GDM1 (cell line): ENCODE results near the gene CELF2.
"Not testable (repeated sequence)": the region's sequence is repeated elsewhere in the genome, so short reads cannot be mapped to it uniquely, and the experiment has no call there.

Experiments
- DNase-seq: peaks from one replicate; lab custom pipeline; 2025; lab: John Stamatoyannopoulos, UW

CELF2 gene

DNA sequence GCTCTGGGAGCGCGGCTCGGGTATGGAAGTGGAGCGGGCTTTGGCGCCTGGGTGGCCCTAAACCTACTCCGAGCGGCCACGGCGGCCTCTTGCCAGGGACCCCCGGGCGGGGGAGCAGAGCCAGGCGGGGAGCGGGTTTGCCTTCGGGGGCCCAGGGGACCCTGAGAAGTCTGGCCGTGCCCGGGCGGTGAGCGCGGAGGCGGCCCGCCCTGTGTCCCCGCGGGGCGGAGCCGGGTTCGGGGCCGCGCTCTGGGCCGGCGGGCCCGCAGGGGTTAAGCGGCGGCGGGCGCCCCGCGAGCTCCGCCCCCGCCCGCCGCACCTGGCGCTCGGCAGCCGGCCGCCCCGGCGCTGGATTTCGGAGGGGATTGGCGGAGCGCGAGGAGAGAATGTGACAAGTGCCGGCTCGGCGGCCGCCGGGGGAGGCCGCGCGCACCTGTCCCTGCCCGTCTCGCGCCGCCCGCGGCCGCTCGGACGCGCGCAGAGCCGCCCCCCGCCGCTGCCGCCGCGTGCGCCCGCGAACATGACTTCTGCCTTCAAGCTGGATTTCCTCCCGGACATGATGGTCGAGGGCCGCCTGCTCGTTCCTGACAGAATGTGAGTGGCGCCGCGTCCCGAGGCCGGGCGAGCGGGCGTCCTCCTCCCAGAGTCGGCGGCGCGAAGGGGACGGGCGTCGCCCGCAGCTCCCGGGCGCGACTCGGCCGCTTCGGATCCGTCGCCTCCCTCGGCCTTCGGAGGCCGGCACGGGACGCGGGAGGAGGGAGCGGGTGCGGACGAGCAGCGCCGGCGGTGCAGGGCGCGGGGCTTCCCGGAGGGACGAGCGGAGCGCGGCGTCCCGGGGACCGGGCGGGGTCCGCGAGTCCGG lies at the start of gene CELF2:
CELF2 (plus strand) TSS at position 303 of the 862 bp plus-strand sequence; CDS start at position 521, 218 bp downstream.
- no peak for DNase-seq

DNA sequence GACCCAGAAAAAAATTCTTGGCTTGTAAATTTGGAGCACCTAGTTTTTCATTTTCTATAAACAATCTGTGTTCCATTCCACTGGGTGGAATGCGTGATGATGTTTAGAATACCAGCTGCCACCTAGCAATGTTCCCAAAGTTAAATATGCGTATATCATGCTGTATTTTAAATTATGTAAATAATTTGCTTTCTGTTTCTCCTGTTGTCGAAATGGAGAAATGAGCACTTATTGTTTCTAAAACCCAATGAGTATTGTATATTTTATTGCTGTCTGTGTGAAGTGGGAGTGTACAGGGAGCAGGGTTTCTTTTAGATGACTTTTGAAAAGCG lies 49.4 kb upstream of the CELF2 start:
- DNase-seq: no peak

DNA sequence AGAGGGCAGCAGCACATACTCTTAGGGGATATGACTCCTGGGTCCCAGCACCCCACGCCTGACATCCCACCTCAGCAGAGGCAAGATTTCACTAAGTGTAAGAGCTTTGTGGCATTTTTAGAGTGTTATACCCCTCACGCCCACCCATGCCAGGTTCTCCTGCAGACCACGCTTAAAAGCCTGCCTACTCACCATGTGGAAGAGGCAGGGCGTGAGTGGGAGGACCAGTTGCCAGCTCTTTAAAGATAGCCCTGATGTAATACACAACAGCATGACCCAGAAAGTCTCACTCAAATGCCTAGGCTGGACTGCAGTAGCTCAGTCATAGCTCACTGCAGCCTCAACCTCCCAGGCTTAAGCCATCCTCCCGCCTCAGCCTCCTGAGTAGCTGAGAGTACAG lies 44.4 kb upstream of the CELF2 start:
- no peak for DNase-seq

DNA sequence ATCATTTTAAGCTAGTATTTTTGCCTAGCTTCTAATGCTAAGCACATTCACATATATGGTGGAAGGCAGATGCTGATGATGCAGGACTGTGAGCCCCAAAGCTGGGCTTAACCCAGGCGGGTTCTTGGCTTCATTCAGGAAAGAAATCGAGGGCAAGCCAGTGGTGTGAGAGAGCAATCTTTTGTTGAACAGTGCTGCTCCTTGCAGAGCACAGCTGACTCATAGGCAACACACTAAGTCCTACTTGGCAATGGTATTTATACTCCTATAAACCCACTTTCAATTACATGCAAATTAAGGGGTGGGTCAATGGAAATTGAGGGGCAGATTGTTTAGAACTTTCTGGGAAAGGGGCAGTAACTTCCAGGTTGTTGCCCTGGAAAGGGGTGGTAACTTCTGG lies 42.0 kb upstream of the CELF2 start:
- no peak for DNase-seq

DNA sequence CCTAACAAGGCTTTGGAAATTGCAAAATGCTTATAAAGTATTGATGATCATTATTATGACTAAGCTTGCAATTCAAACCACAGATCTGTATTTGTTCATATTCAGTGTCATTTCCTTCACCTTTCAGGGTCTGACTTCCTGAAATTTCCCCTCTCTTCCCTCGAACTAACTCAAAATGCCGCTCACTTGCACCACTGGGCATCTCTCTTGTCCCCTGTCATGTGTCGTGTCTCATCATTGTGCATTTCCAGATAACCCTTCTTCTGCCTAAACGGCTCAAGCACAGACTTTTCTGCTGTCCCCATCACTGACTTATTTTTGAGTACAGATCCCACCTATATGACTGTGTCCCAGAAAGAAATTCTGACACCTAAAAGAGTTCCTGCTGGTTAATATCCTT lies 41.0 kb upstream of the CELF2 start:
- DNase-seq: no peak

DNA sequence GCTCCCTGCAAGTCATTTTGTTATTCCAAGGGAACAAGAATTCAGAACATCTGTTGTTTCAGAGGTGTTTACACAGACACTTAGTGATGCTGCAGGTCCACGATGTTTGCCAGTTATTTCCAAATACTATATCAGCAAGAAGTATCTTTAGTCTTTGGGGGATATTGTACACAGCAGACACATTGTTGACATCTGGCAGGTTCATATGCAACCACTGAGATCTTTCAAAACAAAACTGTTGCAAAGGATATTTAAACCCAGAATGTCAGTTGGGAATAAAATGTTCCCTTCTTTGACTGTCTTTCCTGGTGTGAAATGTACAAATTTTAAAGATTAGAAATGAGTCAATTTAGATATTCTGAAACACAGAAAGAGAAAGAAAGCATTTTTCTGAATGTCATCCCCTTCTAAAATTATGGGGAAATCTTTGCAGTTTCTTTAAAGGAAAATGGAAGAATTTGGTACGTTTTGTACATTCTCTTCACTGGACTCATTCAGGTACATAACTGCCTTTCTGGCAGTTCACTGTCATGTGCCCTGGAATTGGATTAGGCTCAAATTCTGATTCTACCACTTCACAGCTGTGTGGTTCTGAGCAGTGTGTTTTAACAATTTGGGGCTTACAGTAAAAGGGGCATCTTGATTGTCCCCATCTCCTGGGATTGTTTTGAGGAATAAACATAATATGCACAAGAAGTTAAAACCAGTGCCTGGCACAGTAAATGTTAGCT lies 40.3 kb upstream of the CELF2 start:
- DNase-seq: no peak

DNA sequence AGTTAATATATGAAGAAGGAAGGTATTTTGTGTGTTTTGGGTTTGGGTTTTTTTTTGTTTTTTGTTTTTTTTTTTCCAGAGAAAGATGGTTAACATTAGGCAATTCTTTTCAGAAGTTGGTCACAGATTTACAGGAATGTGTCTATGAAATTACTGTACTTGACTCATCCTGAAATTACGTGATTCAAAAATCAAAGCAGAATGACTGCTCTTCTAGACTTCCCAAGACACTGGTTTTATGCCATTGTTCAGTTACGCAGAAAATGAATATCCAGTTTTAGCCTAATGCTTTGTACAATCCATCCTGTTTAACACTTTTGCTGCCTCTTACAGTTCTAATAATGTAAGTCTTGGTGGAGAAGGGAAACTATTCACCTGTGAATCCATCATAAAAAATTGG lies 39.7 kb upstream of the CELF2 start:
- no peak for DNase-seq

DNA sequence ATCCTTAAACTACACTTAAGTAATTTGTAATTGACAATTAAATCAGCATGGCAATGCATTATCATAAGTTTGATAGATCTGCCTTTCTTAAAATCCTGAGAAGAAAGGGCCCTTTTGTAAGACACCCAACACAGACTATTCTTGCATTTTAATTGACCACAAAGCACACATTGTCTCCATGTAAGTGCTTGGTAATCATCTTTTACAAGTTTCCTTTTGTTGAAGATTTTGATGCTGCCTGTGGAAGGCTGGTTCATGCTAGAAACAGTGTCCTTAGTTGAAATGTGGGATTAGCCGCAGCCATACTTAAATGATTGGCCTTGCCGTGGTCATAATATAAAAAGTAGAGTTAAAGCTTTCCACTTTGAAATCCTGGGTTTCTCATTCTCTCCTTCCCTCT lies 32.3 kb upstream of the CELF2 start:
- no peak for DNase-seq

DNA sequence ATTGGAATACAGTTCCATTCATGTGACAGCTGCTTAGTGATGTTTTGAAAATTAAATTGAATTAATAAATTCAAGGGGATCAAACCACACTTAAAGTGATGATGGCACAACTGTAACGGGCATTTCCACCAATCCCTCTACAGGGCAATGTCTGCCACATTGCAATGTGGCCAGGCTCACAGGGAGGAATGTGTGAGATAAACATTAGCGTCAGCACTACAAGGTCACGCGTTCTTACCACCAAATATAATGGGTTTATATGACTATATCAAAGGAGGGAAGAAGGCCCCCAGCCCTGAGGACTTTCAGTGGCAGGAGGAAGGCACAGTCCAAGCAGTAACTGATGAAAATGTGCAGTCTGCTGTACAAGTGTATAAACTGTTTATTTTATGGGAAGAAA lies 31.1 kb upstream of the CELF2 start:
- DNase-seq: no peak

DNA sequence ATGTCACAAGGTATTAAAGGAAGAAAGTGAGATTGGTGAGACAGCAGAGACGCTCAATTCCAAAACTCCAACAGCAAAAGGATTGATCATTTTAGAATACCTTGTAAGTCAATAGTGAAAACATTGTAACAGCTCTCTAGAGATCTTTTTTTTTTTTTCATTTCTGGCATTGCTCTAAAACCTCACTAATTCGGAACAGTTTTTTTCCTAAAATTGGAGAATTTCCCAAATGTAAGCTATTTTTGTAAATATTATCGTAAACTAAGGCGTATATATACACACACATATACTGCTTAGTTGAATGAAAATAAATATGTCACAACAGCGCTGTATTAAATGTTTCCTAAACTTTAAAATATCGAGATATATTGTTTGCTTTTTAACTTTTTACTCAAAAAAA lies 30.6 kb upstream of the CELF2 start:
- DNase-seq: no peak

DNA sequence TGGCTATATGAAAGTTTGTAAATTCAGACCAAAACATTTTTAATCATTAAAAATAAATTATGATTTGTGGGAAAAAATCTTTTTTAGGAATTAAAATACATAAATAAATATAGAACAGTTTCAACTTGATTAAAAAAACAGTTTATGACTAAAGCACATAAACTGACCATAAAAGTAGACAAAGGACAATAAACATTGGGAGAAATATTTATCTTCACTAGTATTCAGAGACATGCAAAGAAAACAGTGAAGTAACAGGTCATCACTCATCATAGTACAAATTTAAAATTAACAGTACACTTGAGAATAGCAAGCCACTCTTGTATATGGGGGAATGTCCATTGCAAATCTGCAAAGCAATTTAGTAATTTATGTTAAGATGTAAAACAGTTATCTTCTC lies 28.0 kb upstream of the CELF2 start:
- no peak for DNase-seq

DNA sequence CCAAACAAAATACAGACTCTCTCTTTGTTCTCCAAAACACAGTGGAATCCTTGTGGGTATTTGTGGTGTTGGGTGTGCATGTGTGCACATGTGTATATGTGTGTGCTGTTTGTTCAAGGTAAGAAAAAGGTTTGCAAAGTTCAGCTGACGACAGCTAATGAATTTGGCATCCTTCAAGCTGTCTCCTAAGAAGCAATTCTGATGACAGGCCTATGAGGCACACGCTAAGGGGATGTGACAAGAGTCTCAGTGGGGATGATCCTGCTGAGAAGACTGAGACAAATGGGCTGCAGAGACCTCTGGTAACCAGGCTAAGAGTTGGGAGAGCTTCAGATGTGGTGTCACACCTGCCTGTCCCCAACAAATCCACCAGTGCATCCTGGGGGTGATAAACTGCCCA lies 26.5 kb upstream of the CELF2 start:
- DNase-seq: no peak

DNA sequence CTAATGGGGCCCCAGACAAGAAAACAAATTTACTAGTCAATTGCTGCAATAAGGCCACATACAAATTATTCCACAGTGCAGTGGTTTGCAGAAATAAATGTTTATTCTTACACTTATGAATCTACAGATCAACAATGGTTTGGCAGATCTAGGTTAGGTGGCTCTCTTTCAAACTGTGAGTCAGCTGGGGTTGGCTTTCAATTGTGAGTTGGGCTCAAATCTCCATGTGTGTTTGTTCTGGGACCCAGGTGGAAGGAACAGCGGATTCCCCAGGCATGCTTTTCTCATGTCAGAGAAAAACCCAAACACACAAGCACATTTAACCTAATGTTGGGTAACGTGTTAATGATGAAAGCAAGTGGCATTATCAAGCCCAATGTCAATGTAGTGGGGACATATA lies 25.6 kb upstream of the CELF2 start:
- DNase-seq: no peak

DNA sequence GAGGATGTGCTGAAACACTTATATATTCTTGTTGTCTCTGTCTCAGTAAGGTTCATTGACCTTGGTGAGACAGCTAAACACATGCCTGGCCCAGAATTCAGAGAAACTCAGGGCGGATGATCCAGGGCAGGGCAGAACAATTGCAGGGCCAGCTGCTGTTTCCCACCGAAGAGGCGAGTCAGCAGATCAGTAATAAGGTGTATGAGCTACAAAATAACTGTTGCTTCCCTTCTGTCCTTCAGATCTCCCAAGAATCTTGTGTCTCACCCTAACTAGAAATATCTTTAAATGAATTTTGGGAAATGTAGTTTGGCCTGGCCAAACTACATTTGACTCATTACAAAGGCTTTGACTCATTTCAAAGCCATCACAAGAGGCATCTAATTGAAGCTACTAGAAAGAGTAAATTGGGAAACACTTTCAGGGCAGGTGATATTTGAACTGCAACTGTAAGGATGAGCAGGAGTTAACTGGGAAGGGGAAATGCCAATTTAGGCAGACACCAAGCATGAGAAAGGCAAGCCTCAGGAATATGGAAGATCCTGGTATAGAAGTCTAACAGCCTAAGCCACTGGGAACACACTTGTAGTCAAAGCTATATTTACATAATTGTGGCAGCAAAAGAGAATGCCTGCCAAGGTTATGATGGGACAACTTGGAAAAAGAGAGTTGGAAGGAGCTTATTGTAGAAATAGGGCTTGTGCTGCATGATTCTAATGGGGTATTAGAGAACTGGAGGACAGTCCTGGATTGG lies 24.5 kb upstream of the CELF2 start:
- no peak for DNase-seq

DNA sequence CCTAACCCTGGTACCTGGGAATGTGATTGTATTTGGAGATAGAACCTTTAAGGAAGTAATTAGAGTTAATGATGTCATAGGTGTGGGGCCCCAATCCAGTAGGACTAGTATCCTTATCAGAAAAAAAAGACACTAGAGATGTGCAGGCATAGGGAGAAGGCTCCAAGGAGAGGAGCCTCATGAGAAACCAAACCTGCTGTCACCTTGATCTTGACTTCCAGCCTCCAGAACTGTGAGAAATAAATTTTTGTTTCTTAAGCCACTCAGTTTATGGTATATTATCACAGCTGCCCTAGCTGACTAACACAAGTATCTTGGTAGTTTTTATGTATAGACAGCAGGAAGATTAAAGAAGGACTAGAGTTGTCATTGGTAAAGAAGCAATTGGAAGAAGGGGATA lies 23.9 kb upstream of the CELF2 start:
- no peak for DNase-seq

DNA sequence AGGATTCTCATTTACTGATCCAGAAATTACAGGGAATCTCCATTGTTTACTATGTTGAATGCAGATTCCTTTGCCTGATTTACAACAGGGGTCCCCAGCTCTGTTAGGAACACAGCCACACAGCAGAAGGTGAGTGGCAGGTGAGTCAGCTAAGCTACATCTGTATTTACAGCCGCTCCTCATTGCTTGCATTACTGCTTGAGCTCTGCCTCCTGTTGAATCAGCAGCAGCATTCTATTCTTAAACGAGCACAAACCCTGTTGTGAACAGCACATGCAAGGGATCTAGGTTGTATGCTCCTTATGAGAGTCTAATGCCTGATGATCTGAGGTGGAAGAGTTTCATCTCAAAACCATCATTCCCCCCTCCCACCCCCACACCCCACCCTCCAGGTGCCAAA lies 23.3 kb upstream of the CELF2 start:
- DNase-seq: no peak

DNA sequence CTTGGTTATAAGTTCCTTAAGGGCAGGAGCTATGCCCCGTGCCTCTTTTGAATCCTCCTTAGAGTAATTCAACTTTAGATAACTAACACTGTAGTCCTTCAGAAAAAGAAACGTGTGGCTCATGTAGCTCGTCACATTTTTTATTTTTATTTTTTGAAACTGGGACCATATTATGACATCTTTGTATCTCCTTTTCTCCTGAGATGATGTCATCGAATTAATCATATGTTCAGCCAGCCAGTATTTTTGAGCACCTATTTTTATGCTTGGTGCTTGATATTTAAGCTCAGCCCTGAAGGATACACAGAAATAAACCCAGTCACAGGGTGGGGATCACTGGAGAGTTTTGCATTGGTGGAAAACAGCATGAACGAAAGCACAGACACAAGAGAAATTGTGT lies 22.6 kb upstream of the CELF2 start:
- DNase-seq: no peak

DNA sequence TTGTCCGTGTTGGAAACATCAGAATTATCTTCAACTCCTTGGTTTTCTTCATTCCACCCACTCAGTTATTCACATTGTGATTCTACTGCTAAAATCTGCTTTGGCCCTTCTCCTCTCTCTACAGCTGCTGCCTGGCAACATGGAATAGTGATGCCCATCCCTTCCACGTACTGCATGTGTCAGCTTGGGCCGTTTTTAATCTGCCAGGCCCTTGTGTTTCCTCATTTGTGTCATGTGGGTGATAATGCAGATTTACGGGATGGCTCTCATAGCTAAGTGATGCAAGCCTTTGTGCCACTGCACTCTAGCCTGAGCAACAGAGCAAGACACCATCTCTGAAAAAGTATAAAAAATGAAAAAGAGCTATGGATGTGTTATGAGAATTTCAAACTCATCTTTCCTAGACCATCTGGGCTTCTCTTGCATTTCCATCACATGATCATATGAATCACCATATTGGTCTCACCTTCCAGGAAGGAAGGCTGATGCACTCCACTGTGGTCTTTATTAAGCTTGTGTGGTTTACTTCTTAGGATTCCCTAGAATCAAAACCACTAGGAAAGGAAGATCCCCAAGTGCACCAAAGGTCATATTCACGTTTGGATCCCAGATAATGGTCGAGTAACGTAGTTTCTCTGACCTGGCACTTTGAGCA lies 20.6 kb upstream of the CELF2 start:
- DNase-seq: no peak

DNA sequence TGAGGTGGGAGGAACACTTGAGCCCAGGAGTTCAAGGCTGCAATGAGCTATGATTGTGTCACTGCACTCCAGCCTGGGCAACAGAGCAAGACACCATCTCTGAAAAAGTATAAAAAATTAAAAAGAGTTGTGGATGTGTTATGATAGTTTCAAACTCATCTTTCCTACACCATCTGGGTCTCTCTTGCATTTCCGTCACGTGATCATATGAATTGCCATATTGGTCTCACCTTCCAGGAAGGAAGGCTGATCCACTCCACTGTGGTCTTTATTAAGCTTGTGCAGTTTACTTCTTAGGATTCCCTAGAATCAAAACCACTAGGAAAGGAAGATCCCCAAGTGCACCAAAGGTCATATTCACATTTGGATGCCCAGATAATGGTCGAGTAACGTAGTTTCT lies 18.2 kb upstream of the CELF2 start:
- not testable (repeated sequence) for DNase-seq

DNA sequence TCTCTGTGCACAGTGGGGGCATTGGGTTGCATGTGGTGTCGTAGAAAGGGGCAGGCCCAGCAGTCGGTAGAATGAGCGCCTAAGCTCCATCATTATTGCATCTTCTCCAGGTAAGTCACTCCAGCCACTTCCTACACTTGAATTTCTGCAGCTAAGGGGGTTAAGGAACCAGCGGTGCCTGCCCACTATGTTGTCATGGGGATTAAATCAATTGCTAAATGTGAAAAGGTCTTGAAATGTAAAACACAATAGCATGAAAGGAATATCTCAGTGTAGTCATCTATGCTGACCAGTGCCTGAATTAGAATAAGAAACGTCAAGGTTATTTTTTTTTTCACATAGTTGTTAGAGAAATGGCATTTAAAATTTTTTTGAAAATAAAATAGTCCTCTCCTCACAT lies 15.2 kb upstream of the CELF2 start:
- no peak for DNase-seq

DNA sequence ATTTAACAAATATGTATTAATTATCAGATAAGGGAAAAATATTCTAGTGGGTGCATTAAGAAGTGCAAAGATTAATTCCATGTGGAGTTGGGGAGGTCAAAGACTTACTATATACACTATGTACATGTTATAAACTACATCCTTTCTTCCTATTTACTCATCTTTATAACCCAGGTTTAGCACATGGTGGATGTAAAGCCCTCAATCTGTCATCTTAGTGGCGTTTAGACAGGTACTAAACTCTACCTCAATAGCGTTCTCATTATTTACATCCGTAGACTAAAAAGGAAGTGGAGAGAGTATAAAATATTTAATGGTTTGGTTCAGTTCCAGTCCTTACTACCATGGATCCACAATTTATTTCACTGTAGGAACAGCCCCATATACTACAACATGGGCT lies 14.8 kb upstream of the CELF2 start:
- DNase-seq: no peak

DNA sequence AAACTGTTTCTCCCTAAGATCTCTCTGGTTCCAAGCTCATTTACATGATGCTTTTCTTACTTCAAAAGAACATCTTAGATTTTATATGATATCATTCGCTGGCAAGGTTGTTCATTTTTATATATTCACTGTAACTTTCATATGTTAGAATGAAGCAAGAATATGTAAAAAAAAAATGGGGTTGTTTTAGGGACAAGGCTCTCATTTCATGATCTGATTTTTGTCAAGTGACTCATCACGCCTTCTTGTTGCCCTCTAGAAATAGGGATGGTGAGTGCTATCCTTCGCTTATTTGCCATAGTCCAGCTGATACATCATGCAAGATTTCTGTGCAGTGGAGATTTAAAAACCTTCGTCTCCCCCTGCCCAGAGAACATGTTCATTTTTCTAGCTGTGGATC lies 14.0 kb upstream of the CELF2 start:
- DNase-seq: no peak
